GM21529 (cell line): ENCODE data around the gene PPP1R12A.
"Not testable (repeated sequence)": the region's sequence is repeated elsewhere in the genome, so short reads cannot be mapped to it uniquely, and the experiment has no call there.

ENCODE experiments used
- ATAC-seq: cut with Tn5 transposase; IDR thresholded peaks from one replicate; pipeline ENCODE4 v1.9.1; 2021; ENCODE audit not compliant: unreplicated experiment

PPP1R12A gene

GRCh38 chr12:79895804-79896203 lies 39.1 kb downstream of the PPP1R12A start:
- no peak for ATAC-seq

- no peak for ATAC-seq
These were observed 39.8 kb downstream of the PPP1R12A start for GRCh38 chr12:79895071-79895470.

- ATAC-seq = no peak
These were observed 43.3 kb downstream of the PPP1R12A start for GRCh38 chr12:79891506-79892162.

GRCh38 chr12:79887890-79888289 lies 47.0 kb downstream of the PPP1R12A start:
- no peak for ATAC-seq

- ATAC-seq = no peak
These were observed 47.9 kb downstream of the PPP1R12A start for GRCh38 chr12:79886917-79887519.

GRCh38 chr12:79885911-79886490 lies 48.9 kb downstream of the PPP1R12A start:
- no peak for ATAC-seq

- ATAC-seq = no peak
These were observed 50.4 kb downstream of the PPP1R12A start for GRCh38 chr12:79884401-79885006.

- ATAC-seq = no peak
These were observed 51.7 kb downstream of the PPP1R12A start for GRCh38 chr12:79883216-79883615.

GRCh38 chr12:79881351-79881750 lies 53.5 kb downstream of the PPP1R12A start:
- ATAC-seq = no peak

- ATAC-seq = not testable (repeated sequence)
These were observed 56.4 kb downstream of the PPP1R12A start for GRCh38 chr12:79878506-79878905.

GRCh38 chr12:79877246-79877645 lies 57.7 kb downstream of the PPP1R12A start:
- ATAC-seq = no peak

GRCh38 chr12:79874665-79875064 lies 60.2 kb downstream of the PPP1R12A start:
- ATAC-seq = no peak

- ATAC-seq = no peak
These were observed 61.7 kb downstream of the PPP1R12A start for GRCh38 chr12:79873201-79873600.

GRCh38 chr12:79871621-79872020 lies 63.3 kb downstream of the PPP1R12A start:
- no peak for ATAC-seq

- no peak for ATAC-seq
These were observed 64.0 kb downstream of the PPP1R12A start for GRCh38 chr12:79870916-79871315.

- no peak for ATAC-seq
These were observed 75.3 kb downstream of the PPP1R12A start for GRCh38 chr12:79859646-79860045.

GRCh38 chr12:79858518-79858917 lies 76.4 kb downstream of the PPP1R12A start:
- no peak for ATAC-seq

- no peak for ATAC-seq
These were observed 77.2 kb downstream of the PPP1R12A start for GRCh38 chr12:79857675-79858074.

GRCh38 chr12:79850610-79851299 lies 84.1 kb downstream of the PPP1R12A start:
- ATAC-seq = no peak

GRCh38 chr12:79848339-79848738 lies 86.6 kb downstream of the PPP1R12A start:
- no peak for ATAC-seq

GRCh38 chr12:79847417-79847816 lies 87.5 kb downstream of the PPP1R12A start:
- ATAC-seq = no peak
